ENCODE results near the gene PARD3. TPM values are rescaled to one million over a fixed set of nuclear protein-coding genes. Genes with fewer than 3 reads are reported as not detected.

PARD3 gene
- total RNA-seq, 3 donors from 2014 or later (not counting 1 experiment from before 2014, with no cell fraction given), result 0.14 to 0.49 (median 0.38) TPM

DNA sequence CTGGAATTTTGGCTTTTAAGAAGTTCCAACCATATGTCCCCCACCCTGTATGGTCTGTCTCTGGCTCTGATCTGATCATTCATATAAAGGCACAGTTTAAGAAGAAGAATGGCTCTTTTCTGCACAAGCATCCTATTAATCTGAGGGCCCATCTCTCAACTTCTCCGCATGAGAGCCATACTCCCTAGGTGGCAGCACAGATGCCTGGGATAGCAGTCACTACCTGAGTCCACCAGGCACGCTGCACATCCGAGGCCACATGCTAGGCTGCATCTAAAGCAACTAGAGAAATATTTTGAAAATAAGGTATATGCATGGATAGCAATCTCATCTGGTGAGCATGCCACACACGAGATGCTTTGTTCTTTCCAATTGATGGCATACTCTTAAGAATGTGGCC lies 565.5 kb downstream of the PARD3 start:
- Mint-ChIP-seq H3K27me3 (ENCODE audit: low read depth in 2 of 2) (peaks cover 0 to 3% of the 10 kb centered on the region in 2 donors), H3K4me1 (peaks cover 0 to 4% of the 10 kb centered on the region in 2 donors), H3K27ac (no peak overlapping the region), H3K4me3 (no peak overlapping the region), H3K36me3 (no peaks in the 10 kb centered on the region), H3K9me3 (no peaks in the 10 kb centered on the region)
- Histone ChIP-seq H3K27ac (ENCODE audit: low read length) (no peak overlapping the region), H3K4me3 (ENCODE audit: low read length) (no peak overlapping the region), H3K36me3 (ENCODE audit: control insufficient read depth, insufficient read depth, low read length) (no peaks in the 10 kb centered on the region), H3K27me3 (ENCODE audit: control insufficient read depth, insufficient read depth, low read length) (no peaks in the 10 kb centered on the region), H3K9me3 (ENCODE audit: control insufficient read depth, insufficient read depth, low read length) (no peaks in the 10 kb centered on the region), H3K4me1 (ENCODE audit: control insufficient read depth, insufficient read depth, low read length) (no peaks in the 10 kb centered on the region)
- intact Hi-C loops (cut with micrococcal nuclease), result no loop called here
- ATAC-seq (no peak), DNase-seq (no peak)
- TF ChIP-seq, protein P1, sequence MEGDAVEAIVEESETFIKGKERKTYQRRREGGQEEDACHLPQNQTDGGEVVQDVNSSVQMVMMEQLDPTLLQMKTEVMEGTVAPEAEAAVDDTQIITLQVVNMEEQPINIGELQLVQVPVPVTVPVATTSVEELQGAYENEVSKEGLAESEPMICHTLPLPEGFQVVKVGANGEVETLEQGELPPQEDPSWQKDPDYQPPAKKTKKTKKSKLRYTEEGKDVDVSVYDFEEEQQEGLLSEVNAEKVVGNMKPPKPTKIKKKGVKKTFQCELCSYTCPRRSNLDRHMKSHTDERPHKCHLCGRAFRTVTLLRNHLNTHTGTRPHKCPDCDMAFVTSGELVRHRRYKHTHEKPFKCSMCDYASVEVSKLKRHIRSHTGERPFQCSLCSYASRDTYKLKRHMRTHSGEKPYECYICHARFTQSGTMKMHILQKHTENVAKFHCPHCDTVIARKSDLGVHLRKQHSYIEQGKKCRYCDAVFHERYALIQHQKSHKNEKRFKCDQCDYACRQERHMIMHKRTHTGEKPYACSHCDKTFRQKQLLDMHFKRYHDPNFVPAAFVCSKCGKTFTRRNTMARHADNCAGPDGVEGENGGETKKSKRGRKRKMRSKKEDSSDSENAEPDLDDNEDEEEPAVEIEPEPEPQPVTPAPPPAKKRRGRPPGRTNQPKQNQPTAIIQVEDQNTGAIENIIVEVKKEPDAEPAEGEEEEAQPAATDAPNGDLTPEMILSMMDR (IDR thresholded peaks at IDR 0.05), result no peak
- WGBS (ENCODE audit: insufficient coverage), result 85% methylated on average over 4 of the region's 4 CpGs

- ATAC-seq (no peak), DNase-seq (no peak)
- H3K4me3 Mint-ChIP-seq, result no peak overlapping the region
- Histone ChIP-seq H3K4me3 (ENCODE audit: low read length) (no peak overlapping the region), H3K4me1 (ENCODE audit: control insufficient read depth, insufficient read depth, low read length) (no peaks in the 10 kb centered on the region), H3K36me3 (ENCODE audit: control insufficient read depth, insufficient read depth, low read length) (no peaks in the 10 kb centered on the region), H3K9me3 (ENCODE audit: control insufficient read depth, insufficient read depth, low read length) (no peaks in the 10 kb centered on the region), H3K27me3 (ENCODE audit: control insufficient read depth, insufficient read depth, low read length) (no peaks in the 10 kb centered on the region), H3K27ac (ENCODE audit: low read length) (no peak overlapping the region)
- peaks cover 0 to 3% of the 10 kb centered on the region in 2 donors for H3K27me3 Mint-ChIP-seq (ENCODE audit: low read depth in 2 of 2)
- TF ChIP-seq, protein P1 (IDR thresholded peaks at IDR 0.05), result no peak
- 83% methylated on average over 2 of the region's 3 CpGs for WGBS (ENCODE audit: insufficient coverage)
- intact Hi-C loops (cut with micrococcal nuclease), result no loop called here
- no peaks in the 10 kb centered on the region for H3K36me3 Mint-ChIP-seq
- no peaks in the 10 kb centered on the region for H3K9me3 Mint-ChIP-seq
- no peaks in the 10 kb centered on the region for H3K4me1 Mint-ChIP-seq
- H3K27ac Mint-ChIP-seq, result no peak overlapping the region
Measured at GRCh38 chr10:34247560-34247959, 567.5 kb downstream of the PARD3 start.

DNA sequence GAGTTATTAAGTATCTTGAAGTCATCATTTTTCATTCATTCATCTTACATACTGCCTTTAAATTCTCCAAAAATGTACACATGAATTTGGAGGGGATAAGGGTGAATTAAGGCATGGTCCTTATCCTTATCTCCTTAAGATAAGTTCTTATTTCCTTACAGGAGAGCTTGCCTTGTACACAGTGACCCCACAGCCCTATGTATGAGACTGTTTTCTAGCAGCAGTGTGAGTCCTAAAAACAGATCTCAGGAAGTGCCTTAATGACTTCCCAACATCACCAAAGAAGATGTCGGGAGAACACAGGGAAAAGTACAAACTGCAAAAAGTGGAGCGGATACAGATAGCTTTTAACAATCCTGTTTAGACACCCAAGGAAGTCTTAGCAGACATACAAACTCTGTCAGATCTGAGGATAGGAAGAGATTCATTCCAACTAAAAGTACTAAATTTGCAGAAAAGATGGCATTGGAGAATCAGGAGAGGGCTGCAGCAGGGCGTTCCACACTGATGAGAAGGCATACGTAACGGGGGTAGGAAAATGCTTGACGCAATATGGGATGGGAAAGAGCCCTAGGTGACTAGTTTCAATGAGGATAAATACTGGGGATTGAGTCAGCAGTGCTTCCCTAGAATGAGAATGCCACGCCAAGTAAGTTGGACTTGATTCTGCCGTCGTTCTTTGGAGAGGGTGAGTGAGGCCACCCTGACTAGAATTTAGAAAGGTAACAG lies 570.2 kb downstream of the PARD3 start:
- no peaks in the 10 kb centered on the region for H3K36me3 ChIP-seq (ENCODE audit: control insufficient read depth, insufficient read depth, low read length)
- H3K4me1 ChIP-seq (ENCODE audit: control insufficient read depth, insufficient read depth, low read length), result no peaks in the 10 kb centered on the region
- no peaks in the 10 kb centered on the region for H3K4me1 Mint-ChIP-seq
- H3K4me3 ChIP-seq (ENCODE audit: low read length), result no peak overlapping the region
- TF ChIP-seq, protein P1 (IDR thresholded peaks at IDR 0.05), result no peak
- H3K27ac ChIP-seq (ENCODE audit: low read length), result no peak overlapping the region
- intact Hi-C loops (cut with micrococcal nuclease), result no loop called here
- no peak for ATAC-seq
- no peaks in the 10 kb centered on the region for H3K9me3 Mint-ChIP-seq
- no peaks in the 10 kb centered on the region for H3K9me3 ChIP-seq (ENCODE audit: control insufficient read depth, insufficient read depth, low read length)
- H3K4me3 Mint-ChIP-seq, result no peak overlapping the region
- H3K36me3 Mint-ChIP-seq, result no peaks in the 10 kb centered on the region
- peaks cover 3 to 8% of the 10 kb centered on the region in 2 donors for H3K27me3 Mint-ChIP-seq (ENCODE audit: low read depth in 2 of 2)
- H3K27ac Mint-ChIP-seq, result no peak overlapping the region
- no peaks in the 10 kb centered on the region for H3K27me3 ChIP-seq (ENCODE audit: control insufficient read depth, insufficient read depth, low read length)
- WGBS (ENCODE audit: insufficient coverage), result 92% methylated on average over 9 of the region's 9 CpGs
- DNase-seq, result no peak
